HEK293T (cell line): ENCODE data around the gene NR2C1.

Source experiments
- ARNT ChIP-seq: fragments of 450-650 bp; IDR thresholded peaks from 2 replicates; pipeline ENCODE4 v1.6.1; 2017; ENCODE audit warnings: mild to moderate bottlenecking
- BHLHE40 ChIP-seq: fragments of 450-650 bp; IDR thresholded peaks from 2 replicates; pipeline ENCODE4 v1.6.1; 2016; ENCODE audit warnings: mild to moderate bottlenecking, moderate library complexity, borderline replicate concordance
- CTBP1 ChIP-seq: fragments of 450-650 bp; IDR thresholded peaks from 2 replicates; pipeline ENCODE4 v1.6.1; 2016; ENCODE audit warnings: borderline replicate concordance
- ELF4 ChIP-seq: fragments of 450-650 bp; IDR thresholded peaks from 2 replicates; pipeline ENCODE4 v1.6.1; 2017; ENCODE audit warnings: antibody characterized with exemption
- FOXA1 ChIP-seq: fragments of 450-650 bp; IDR thresholded peaks from 2 replicates; pipeline ENCODE4 v1.6.1; 2016; ENCODE audit warnings: mild to moderate bottlenecking
- FOXK2 ChIP-seq: fragments of 450-650 bp; IDR thresholded peaks from 2 replicates; pipeline ENCODE4 v1.6.1; 2016; ENCODE audit warnings: mild to moderate bottlenecking
- FOXM1 ChIP-seq: fragments of 450-650 bp; IDR thresholded peaks from 2 replicates; pipeline ENCODE4 v1.6.1; 2017; ENCODE audit warnings: mild to moderate bottlenecking, borderline replicate concordance
- HDGF ChIP-seq: fragments of 450-650 bp; IDR thresholded peaks from 2 replicates; pipeline ENCODE4 v1.6.1; 2017; ENCODE audit warnings: antibody characterized with exemption, borderline replicate concordance
- LEF1 ChIP-seq: fragments of 450-650 bp; IDR thresholded peaks from 2 replicates; pipeline ENCODE4 v1.6.1; 2017; ENCODE audit warnings: mild to moderate bottlenecking, borderline replicate concordance
- NFRKB ChIP-seq: fragments of 450-650 bp; IDR thresholded peaks from 2 replicates; pipeline ENCODE4 v1.6.1; 2016; ENCODE audit warnings: mild to moderate bottlenecking, moderate library complexity
- PKNOX1 ChIP-seq: fragments of 450-650 bp; IDR thresholded peaks from 2 replicates; pipeline ENCODE4 v1.6.1; 2016
- SP1 ChIP-seq: fragments of 450-650 bp; IDR thresholded peaks from 2 replicates; pipeline ENCODE4 v1.6.1; 2017
- SUZ12 ChIP-seq: fragments of 450-650 bp; IDR thresholded peaks from 2 replicates; pipeline ENCODE4 v1.6.1; 2016; ENCODE audit warnings: mild to moderate bottlenecking
- TARDBP ChIP-seq: fragments of 450-650 bp; IDR thresholded peaks from 2 replicates; pipeline ENCODE4 v1.6.1; 2016

GRCh38 chr12:95034750-95035149 lies 38.7 kb downstream of the NR2C1 start:
- no peak for TF ChIP-seq SP1
- no peak for TF ChIP-seq BHLHE40
- TF ChIP-seq ELF4, result no peak
- no peak for TF ChIP-seq TARDBP
- TF ChIP-seq SUZ12, result no peak
- no peak for TF ChIP-seq LEF1
- TF ChIP-seq NFRKB, result no peak
- no peak for TF ChIP-seq FOXA1
- no peak for TF ChIP-seq PKNOX1
- no peak for TF ChIP-seq FOXM1
- TF ChIP-seq ARNT, result no peak
- no peak for TF ChIP-seq HDGF
- no peak for TF ChIP-seq FOXK2
- no peak for TF ChIP-seq CTBP1
